Neural progenitor cell (in vitro differentiated cells): ENCODE results near the gene NCOA3. TPM values are rescaled to one million over a fixed set of nuclear protein-coding genes. Genes with fewer than 3 reads are reported as not detected.

ENCODE experiments used
- DNase-seq: peaks from one replicate; pipeline ENCODE4 v3.0.0-alpha.2; 2016; ENCODE audit warnings: low spot score
- H2AFZ ChIP-seq: fragments of 200-600 bp; sonication (generic); replicated peaks from 2 replicates; pipeline ENCODE4 v1.6.1; 2016; ENCODE audit warnings: antibody characterized with exemption
- H3F3A ChIP-seq: fragments of 200-600 bp; sonication (generic); 2 replicates; pipeline ENCODE4 v1.6.1; 2016; ENCODE audit warnings: antibody characterized with exemption, low read depth
- H3K27ac ChIP-seq: fragments of 200-600 bp; sonication (generic); 2 replicates; pipeline ENCODE4 v1.5.1; 2016; ENCODE audit warnings: mild to moderate bottlenecking
- H3K27me3 ChIP-seq: fragments of 200-600 bp; sonication (generic); 2 replicates; pipeline ENCODE4 v1.6.1; 2016; ENCODE audit warnings: mild to moderate bottlenecking, moderate library complexity
- H3K36me3 ChIP-seq: fragments of 200-600 bp; sonication (generic); 2 replicates; pipeline ENCODE4 v1.5.1; 2016
- H3K4me1 ChIP-seq: fragments of 200-600 bp; sonication (generic); 2 replicates; pipeline ENCODE4 v1.6.1; 2016; ENCODE audit warnings: mixed run types
- H3K4me2 ChIP-seq: fragments of 200-600 bp; sonication (generic); 2 replicates; pipeline ENCODE4 v1.6.1; 2016
- H3K4me3 ChIP-seq: fragments of 200-600 bp; sonication (generic); 2 replicates; pipeline ENCODE4 v1.5.1; 2016
- H3K79me2 ChIP-seq: fragments of 200-600 bp; sonication (generic); 2 replicates; pipeline ENCODE4 v1.6.1; 2016; ENCODE audit warnings: low read depth
- H3K9ac ChIP-seq: fragments of 200-600 bp; sonication (generic); 2 replicates; pipeline ENCODE4 v1.6.1; 2016
- H3K9me3 ChIP-seq: fragments of 200-600 bp; sonication (generic); 2 replicates; pipeline ENCODE4 v1.5.1; 2016; ENCODE audit warnings: low read depth
- H4K20me1 ChIP-seq: fragments of 200-600 bp; sonication (generic); 2 replicates; pipeline ENCODE4 v1.6.1; 2016; ENCODE audit warnings: low read depth
- H3K27ac Mint-ChIP-seq: 3 replicates; pipeline ENCODE4 v1.8.0; 2021; ENCODE audit warnings: mixed read lengths
- H3K27me3 Mint-ChIP-seq: 2 replicates; pipeline ENCODE4 v1.8.0; 2022; ENCODE audit warnings: low read depth, mild to moderate bottlenecking, inconsistent platforms, moderate library complexity, mixed read lengths; ENCODE audit not compliant: insufficient read depth
- H3K36me3 Mint-ChIP-seq: 3 replicates; pipeline ENCODE4 v1.8.0; 2021; ENCODE audit warnings: mixed read lengths
- H3K4me1 Mint-ChIP-seq: 3 replicates; pipeline ENCODE4 v1.8.0; 2021; ENCODE audit warnings: mixed read lengths
- H3K4me3 Mint-ChIP-seq: 3 replicates; pipeline ENCODE4 v1.8.0; 2021; ENCODE audit warnings: mild to moderate bottlenecking, moderate library complexity, mixed read lengths
- H3K9me3 Mint-ChIP-seq: 3 replicates; pipeline ENCODE4 v1.8.0; 2020; ENCODE audit warnings: mixed read lengths
- EZH2 ChIP-seq: fragments of 200-600 bp; sonication (generic); IDR thresholded peaks from 2 replicates; pipeline ENCODE4 v1.6.1; 2017; ENCODE audit warnings: antibody characterized with exemption, mild to moderate bottlenecking, moderate library complexity
- EZH2phosphoT487 ChIP-seq: fragments of 200-600 bp; sonication (generic); IDR thresholded peaks from 2 replicates; pipeline ENCODE4 v1.6.1; 2017; ENCODE audit warnings: antibody characterized with exemption
- small RNA-seq: library from RNA; depleted of rRNA; stranded (forward); fragments of <200 nt; gene quantifications from one replicate; pipeline ENCODE3, GENCODE V24; 2015
- total RNA-seq: library from RNA; depleted of rRNA; stranded (reverse); fragments of >200 nt; gene quantifications from 2 replicates; pipeline ENCODE4 v1.2.3, GENCODE V29; 2015; ENCODE audit warnings: low replicate concordance
- TF ChIP-seq, protein P1 (sequence below): fragments of 200-600 bp; sonication (generic); IDR thresholded peaks from 2 replicates; pipeline ENCODE4 v1.5.1; 2017; ENCODE audit warnings: antibody characterized with exemption, mild to moderate bottlenecking

The NCOA3 gene
- total RNA-seq, 1 donor from 2014 or later, result 64.5 TPM

DNA sequence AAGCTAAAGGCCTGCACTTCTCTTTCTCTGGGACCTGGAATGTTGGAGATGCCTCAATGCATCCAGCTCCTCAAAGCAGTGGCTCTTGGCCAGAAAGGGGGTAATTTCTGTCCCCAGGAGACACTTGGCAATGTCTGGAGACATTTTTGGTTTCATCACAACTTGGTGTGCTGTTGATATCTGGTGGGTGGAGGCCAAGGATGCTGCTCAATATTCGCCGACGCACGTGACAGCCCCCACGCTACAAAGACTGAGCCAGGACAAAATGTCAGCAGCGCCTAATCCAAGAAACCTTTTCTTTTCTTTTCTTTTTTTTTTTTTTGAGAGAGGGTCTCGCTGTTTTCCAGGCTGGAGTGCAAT is 203.8 kb downstream of the NCOA3 start:
- TF ChIP-seq EZH2phosphoT487 (no peak), EZH2 (no peak)
- TF ChIP-seq, protein P1, sequence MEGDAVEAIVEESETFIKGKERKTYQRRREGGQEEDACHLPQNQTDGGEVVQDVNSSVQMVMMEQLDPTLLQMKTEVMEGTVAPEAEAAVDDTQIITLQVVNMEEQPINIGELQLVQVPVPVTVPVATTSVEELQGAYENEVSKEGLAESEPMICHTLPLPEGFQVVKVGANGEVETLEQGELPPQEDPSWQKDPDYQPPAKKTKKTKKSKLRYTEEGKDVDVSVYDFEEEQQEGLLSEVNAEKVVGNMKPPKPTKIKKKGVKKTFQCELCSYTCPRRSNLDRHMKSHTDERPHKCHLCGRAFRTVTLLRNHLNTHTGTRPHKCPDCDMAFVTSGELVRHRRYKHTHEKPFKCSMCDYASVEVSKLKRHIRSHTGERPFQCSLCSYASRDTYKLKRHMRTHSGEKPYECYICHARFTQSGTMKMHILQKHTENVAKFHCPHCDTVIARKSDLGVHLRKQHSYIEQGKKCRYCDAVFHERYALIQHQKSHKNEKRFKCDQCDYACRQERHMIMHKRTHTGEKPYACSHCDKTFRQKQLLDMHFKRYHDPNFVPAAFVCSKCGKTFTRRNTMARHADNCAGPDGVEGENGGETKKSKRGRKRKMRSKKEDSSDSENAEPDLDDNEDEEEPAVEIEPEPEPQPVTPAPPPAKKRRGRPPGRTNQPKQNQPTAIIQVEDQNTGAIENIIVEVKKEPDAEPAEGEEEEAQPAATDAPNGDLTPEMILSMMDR, result no peak
- Mint-ChIP-seq H3K4me3 (no peak overlapping the region), H3K27ac (no peak overlapping the region), H3K27me3 (peaks cover 4% of the 10 kb centered on the region), H3K36me3 (peaks cover 2% of the 10 kb centered on the region), H3K9me3 (no peaks in the 10 kb centered on the region), H3K4me1 (peaks cover 25% of the 10 kb centered on the region)
- Histone ChIP-seq H3K36me3 (no peaks in the 10 kb centered on the region), H3K4me2 (no peak overlapping the region), H3K9ac (no peak overlapping the region), H3K27ac (no peak overlapping the region), H3F3A (no peaks in the 10 kb centered on the region), H3K9me3 (no peaks in the 10 kb centered on the region), H4K20me1 (peaks cover 4% of the 10 kb centered on the region), H3K79me2 (no peaks in the 10 kb centered on the region), H3K4me3 (no peak overlapping the region), H2AFZ (no peak overlapping the region), H3K4me1 (no peaks in the 10 kb centered on the region), H3K27me3 (no peaks in the 10 kb centered on the region)
- no peak for DNase-seq

DNA sequence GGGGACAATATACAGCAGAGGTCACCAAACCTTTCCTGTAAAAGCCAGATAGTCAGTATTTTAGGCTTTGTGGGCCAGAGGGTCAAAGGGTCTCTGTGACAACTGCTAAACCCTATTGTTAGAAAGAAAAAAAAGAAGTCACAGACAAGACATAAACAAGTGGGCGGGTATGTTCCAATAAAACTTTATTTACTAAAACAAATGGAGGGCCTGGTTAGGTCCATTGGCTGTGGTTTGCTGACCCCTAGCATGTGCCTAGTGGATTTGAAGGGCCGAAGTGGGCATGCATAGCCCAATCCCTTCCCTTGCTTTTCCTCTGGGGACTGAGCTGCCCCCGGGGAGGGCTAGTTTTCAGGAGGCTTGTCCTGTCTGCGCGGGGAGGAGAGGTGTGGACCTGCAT is 204.7 kb downstream of the NCOA3 start:
- no peak overlapping the region for H3K27ac Mint-ChIP-seq
- H3F3A ChIP-seq, result no peaks in the 10 kb centered on the region
- H3K4me2 ChIP-seq, result no peak overlapping the region
- H4K20me1 ChIP-seq, result peaks cover 4% of the 10 kb centered on the region
- H3K4me3 Mint-ChIP-seq, result no peak overlapping the region
- peaks cover 26% of the 10 kb centered on the region for H3K4me1 Mint-ChIP-seq
- H3K9me3 ChIP-seq, result no peaks in the 10 kb centered on the region
- peaks cover 4% of the 10 kb centered on the region for H3K4me1 ChIP-seq
- H3K27me3 Mint-ChIP-seq, result peaks cover 4% of the 10 kb centered on the region
- peaks cover 2% of the 10 kb centered on the region for H3K36me3 Mint-ChIP-seq
- no peak for DNase-seq
- no peak overlapping the region for H3K9ac ChIP-seq
- H2AFZ ChIP-seq, result no peak overlapping the region
- no peaks in the 10 kb centered on the region for H3K36me3 ChIP-seq
- H3K79me2 ChIP-seq, result no peaks in the 10 kb centered on the region
- no peak overlapping the region for H3K27ac ChIP-seq
- no peak overlapping the region for H3K4me3 ChIP-seq
- TF ChIP-seq EZH2phosphoT487 (no peak), EZH2 (no peak)
- TF ChIP-seq, protein P1, result no peak
- no peaks in the 10 kb centered on the region for H3K9me3 Mint-ChIP-seq
- H3K27me3 ChIP-seq, result no peaks in the 10 kb centered on the region

Small RNAs within 50 kb of the gene (small RNA-seq; reads per million reads assigned to genes)
- gene RNU6-497P (not detected), gene RNU6-563P (not detected)

Other genes with a start within 250 kb of the NCOA3 start
- gene ZMYND8, start 145.2 kb upstream of the NCOA3 start, total RNA-seq, result 59.0 and 59.4 TPM in 2 replicates